Fibroblast of lung (primary cell): ENCODE data around the gene PTPRM. TPM values are rescaled to one million over a fixed set of nuclear protein-coding genes. Genes with fewer than 3 reads are reported as not detected.

Experiments used
- DNase-seq, 2 donors: peaks; one replicate each; pipeline versions ENCODE4 v3.0.0 to v3.0.0-alpha.2; 2010; ENCODE audit warnings: low read depth in 2 of 2
- H2AFZ ChIP-seq: 2 replicates; pipeline ENCODE4 v1.5.1; 2012; ENCODE audit warnings: low read length, control low read depth, inconsistent platforms
- H3K27ac ChIP-seq: 2 replicates; pipeline ENCODE4 v1.5.1; 2011; ENCODE audit warnings: low read length, control low read depth; ENCODE audit not compliant: insufficient read depth
- H3K27me3 ChIP-seq: 2 replicates; pipeline ENCODE4 v1.5.1; 2011; ENCODE audit warnings: mild to moderate bottlenecking, low read length; ENCODE audit not compliant: control insufficient read depth, insufficient read depth
- H3K36me3 ChIP-seq: 2 replicates; pipeline ENCODE4 v1.5.1; 2011; ENCODE audit warnings: low read length; ENCODE audit not compliant: control insufficient read depth, insufficient read depth
- H3K4me1 ChIP-seq: 2 replicates; pipeline ENCODE4 v1.5.1; 2011; ENCODE audit warnings: low read length; ENCODE audit not compliant: control insufficient read depth, insufficient read depth; ENCODE audit errors: extremely low read depth
- H3K4me2 ChIP-seq: 2 replicates; pipeline ENCODE4 v1.5.1; 2011; ENCODE audit warnings: low read length, control low read depth; ENCODE audit not compliant: insufficient read depth; ENCODE audit errors: extremely low read depth
- H3K4me3 ChIP-seq, 4 experiments: fragments of 200-600 bp in 1 of 4; sonication (generic) in 1 of 4; replicated peaks in 1 of 4; 2 replicates each; pipeline ENCODE4 v1.5.1; 2011 to 2016; ENCODE audit warnings: low read length in 4 of 4, low read depth in 3 of 4, mild to moderate bottlenecking in 3 of 4, control low read depth in 2 of 4, inconsistent platforms in 1 of 4, mixed read lengths in 1 of 4; ENCODE audit not compliant: insufficient read depth in 1 of 4; ENCODE audit errors: control extremely low read depth in 1 of 4
- H3K79me2 ChIP-seq: 2 replicates; pipeline ENCODE4 v1.5.1; 2012; ENCODE audit warnings: mild to moderate bottlenecking, low read length, inconsistent platforms; ENCODE audit not compliant: control insufficient read depth, insufficient read depth
- H3K9ac ChIP-seq: 2 replicates; pipeline ENCODE4 v1.5.1; 2011; ENCODE audit warnings: mild to moderate bottlenecking, low read length, control low read depth; ENCODE audit not compliant: insufficient read depth
- H3K9me3 ChIP-seq: 2 replicates; pipeline ENCODE4 v1.5.1; 2012; ENCODE audit warnings: low read depth, low read length; ENCODE audit not compliant: control insufficient read depth, insufficient read depth
- H4K20me1 ChIP-seq: 2 replicates; pipeline ENCODE4 v1.5.1; 2011; ENCODE audit warnings: low read length; ENCODE audit not compliant: control insufficient read depth, insufficient read depth; ENCODE audit errors: extremely low read depth
- CTCF ChIP-seq, 2 donors: IDR thresholded peaks in 1 of 2; conservative IDR thresholded peaks in 1 of 2; 1 replicate in 1 of 2; 2 replicates in 1 of 2; pipeline ENCODE4 v1.5.1; 2011 to 2012; ENCODE audit warnings: low read length in 2 of 2, control low read depth in 1 of 2, inconsistent platforms in 1 of 2, low read depth in 1 of 2, mild to moderate bottlenecking in 1 of 2
- EZH2 ChIP-seq: IDR thresholded peaks from 2 replicates; pipeline ENCODE4 v1.5.1; 2012; ENCODE audit warnings: low read length, control low read depth, mild to moderate bottlenecking; ENCODE audit errors: missing control alignments
- polyA plus RNA-seq, 2 donors: library from polyadenylated mRNA; depleted of rRNA in 1 of 2; stranded (reverse) in 1 of 2; unstranded in 1 of 2; fragments of >200 nt; gene quantifications; 2 replicates each; pipeline ENCODE4 v1.2.1, GENCODE V29; 2011 to 2012; ENCODE audit warnings: missing spikeins in 1 of 2
- total RNA-seq: library from RNA; depleted of rRNA; stranded (reverse); fragments of >200 nt; gene quantifications from 2 replicates; pipeline ENCODE4 v1.2.1, GENCODE V29; 2014

The PTPRM gene
- total and polyA plus RNA-seq, 2 donors (not counting 1 experiment from before 2014, with no cell fraction given) = 86.6 to 87.0 TPM

GRCh38 chr18:8005870-8006569 lies 438.9 kb downstream of the PTPRM start:
- no peak for DNase-seq
- H4K20me1 ChIP-seq = no peaks in the 10 kb centered on the region
- no peaks in the 10 kb centered on the region for H3K36me3 ChIP-seq
- H3K4me1 ChIP-seq = no peaks in the 10 kb centered on the region
- H3K4me2 ChIP-seq = no peak overlapping the region
- TF ChIP-seq CTCF (conservative IDR thresholded peaks at IDR 0.05 in 1 of 2, IDR thresholded peaks at IDR 0.05 in 1 of 2; ENCODE audit: low read depth in 1 of 2, low read length in 2 of 2) = no peak
- no peak for TF ChIP-seq EZH2
- no peaks in the 10 kb centered on the region for H3K9me3 ChIP-seq
- H2AFZ ChIP-seq = no peak overlapping the region
- no peaks in the 10 kb centered on the region for H3K27me3 ChIP-seq
- no peak overlapping the region for H3K27ac ChIP-seq
- no peaks in the 10 kb centered on the region for H3K79me2 ChIP-seq
- no peak overlapping the region for H3K9ac ChIP-seq
- H3K4me3 ChIP-seq = no peak overlapping the region

DNA sequence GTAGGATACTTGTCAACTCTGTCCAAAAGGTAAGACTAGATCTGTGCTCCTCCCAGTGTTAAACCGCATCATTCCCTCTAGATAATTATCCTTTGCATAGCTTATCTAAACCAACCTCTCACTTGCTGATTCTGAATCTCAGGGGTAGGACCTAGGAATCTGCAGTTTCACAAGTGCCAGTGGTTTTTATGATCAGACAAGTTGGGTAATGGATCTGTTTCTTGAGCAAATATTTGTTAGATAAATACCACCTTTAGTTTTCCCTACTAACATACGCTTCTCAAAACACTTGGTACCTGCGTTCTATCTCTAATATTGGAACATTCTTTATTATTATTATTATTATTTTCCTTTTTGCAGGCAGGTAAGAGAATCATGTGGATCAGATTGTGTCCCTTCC lies 439.9 kb downstream of the PTPRM start:
- H3K36me3 ChIP-seq = no peaks in the 10 kb centered on the region
- no peaks in the 10 kb centered on the region for H3K27me3 ChIP-seq
- no peak overlapping the region for H3K27ac ChIP-seq
- no peaks in the 10 kb centered on the region for H3K9me3 ChIP-seq
- H3K4me1 ChIP-seq = no peaks in the 10 kb centered on the region
- no peaks in the 10 kb centered on the region for H3K79me2 ChIP-seq
- no peak overlapping the region for H3K4me2 ChIP-seq
- no peak for DNase-seq
- H2AFZ ChIP-seq = no peak overlapping the region
- no peaks in the 10 kb centered on the region for H4K20me1 ChIP-seq
- no peak for TF ChIP-seq EZH2
- TF ChIP-seq CTCF (conservative IDR thresholded peaks at IDR 0.05 in 1 of 2, IDR thresholded peaks at IDR 0.05 in 1 of 2; ENCODE audit: low read depth in 1 of 2, low read length in 2 of 2) = no peak
- no peak overlapping the region for H3K4me3 ChIP-seq
- no peak overlapping the region for H3K9ac ChIP-seq

GRCh38 chr18:8008033-8008432 lies 440.9 kb downstream of the PTPRM start:
- Histone ChIP-seq H3K9ac (no peak overlapping the region), H3K79me2 (no peaks in the 10 kb centered on the region), H2AFZ (no peak overlapping the region), H3K27me3 (no peaks in the 10 kb centered on the region), H3K4me1 (no peaks in the 10 kb centered on the region), H4K20me1 (no peaks in the 10 kb centered on the region), H3K36me3 (no peaks in the 10 kb centered on the region), H3K4me2 (no peak overlapping the region), H3K4me3 (no peak overlapping the region), H3K27ac (no peak overlapping the region), H3K9me3 (no peaks in the 10 kb centered on the region)
- DNase-seq = no peak
- no peak for TF ChIP-seq CTCF (conservative IDR thresholded peaks at IDR 0.05 in 1 of 2, IDR thresholded peaks at IDR 0.05 in 1 of 2; ENCODE audit: low read depth in 1 of 2, low read length in 2 of 2)
- TF ChIP-seq EZH2 = no peak
